H1 (cell line): ENCODE data around the gene AIRE.

Experiments used
- CEBPB ChIP-seq: IDR thresholded peaks from 2 replicates; pipeline ENCODE4 v1.6.1; 2012; ENCODE audit warnings: low read depth, low read length
- EP300 ChIP-seq, 2 experiments: IDR thresholded peaks; 1 replicate in 1 of 2; 2 replicates in 1 of 2; pipeline ENCODE4 v1.6.1; 2011 to 2012; ENCODE audit warnings: low read depth in 2 of 2, low read length in 2 of 2, mild to moderate bottlenecking in 2 of 2, borderline replicate concordance in 1 of 2, inconsistent platforms in 1 of 2, moderate library complexity in 1 of 2
- EZH2 ChIP-seq: fragments of 200-600 bp; sonication (generic); IDR thresholded peaks from 2 replicates; pipeline ENCODE4 v1.7.1; 2012; ENCODE audit warnings: low read depth, mild to moderate bottlenecking, moderate library complexity, low read length, inconsistent platforms; ENCODE audit not compliant: severe bottlenecking
- FOSL1 ChIP-seq: IDR thresholded peaks from 2 replicates; pipeline ENCODE4 v1.6.1; 2011; ENCODE audit warnings: mild to moderate bottlenecking, low read depth, low read length, moderate library complexity; ENCODE audit not compliant: insufficient read depth
- HDAC6 ChIP-seq: IDR thresholded peaks from one replicate; pipeline ENCODE4 v1.7.1; 2012; ENCODE audit warnings: low read depth, mild to moderate bottlenecking, inconsistent platforms, low read length, moderate library complexity
- JUND ChIP-seq: IDR thresholded peaks from 2 replicates; pipeline ENCODE4 v1.6.1; 2011; ENCODE audit warnings: mild to moderate bottlenecking, improper control_type of control experiment, low read length
- KDM4A ChIP-seq: IDR thresholded peaks from one replicate; pipeline ENCODE4 v1.7.1; 2012; ENCODE audit warnings: low read depth, mild to moderate bottlenecking, moderate library complexity, low read length, inconsistent platforms; ENCODE audit not compliant: severe bottlenecking
- MAFK ChIP-seq: IDR thresholded peaks from 2 replicates; pipeline ENCODE4 v1.6.1; 2012; ENCODE audit warnings: low read depth, mild to moderate bottlenecking, improper control_type of control experiment, low read length
- POLR2AphosphoS5 ChIP-seq: IDR thresholded peaks from 2 replicates; pipeline ENCODE4 v1.6.1; 2011; ENCODE audit warnings: low read depth, low read length
- SIN3A ChIP-seq, 2 experiments: IDR thresholded peaks in 1 of 2; conservative IDR thresholded peaks in 1 of 2; 2 replicates each; pipeline ENCODE4 v1.6.1; 2011 to 2012; ENCODE audit warnings: low read length in 2 of 2, improper control_type of control experiment in 1 of 2, low read depth in 1 of 2, mild to moderate bottlenecking in 1 of 2
- TF ChIP-seq, protein P1 (sequence below), 3 experiments: IDR thresholded peaks; 1 replicate in 2 of 3; 2 replicates in 1 of 3; pipeline versions ENCODE4 v1.5.1 to v1.6.1; 2011; ENCODE audit warnings: low read length in 3 of 3, mild to moderate bottlenecking in 3 of 3, inconsistent platforms in 2 of 3, low read depth in 1 of 3, moderate library complexity in 1 of 3; ENCODE audit not compliant: insufficient read depth in 1 of 3; ENCODE audit errors: control extremely low read depth in 1 of 3
- TF ChIP-seq, protein P2 (sequence below): IDR thresholded peaks from 2 replicates; pipeline ENCODE4 v1.6.1; 2012; ENCODE audit warnings: inconsistent platforms
- TF ChIP-seq, protein P3 (sequence below): IDR thresholded peaks from 2 replicates; pipeline ENCODE4 v1.6.1; 2011; ENCODE audit warnings: low read depth, mild to moderate bottlenecking, low read length; ENCODE audit not compliant: insufficient read depth
- TF ChIP-seq, protein P4 (sequence below): IDR thresholded peaks from 2 replicates; pipeline ENCODE4 v1.6.1; 2011; ENCODE audit warnings: low read length, improper control_type of control experiment

DNA sequence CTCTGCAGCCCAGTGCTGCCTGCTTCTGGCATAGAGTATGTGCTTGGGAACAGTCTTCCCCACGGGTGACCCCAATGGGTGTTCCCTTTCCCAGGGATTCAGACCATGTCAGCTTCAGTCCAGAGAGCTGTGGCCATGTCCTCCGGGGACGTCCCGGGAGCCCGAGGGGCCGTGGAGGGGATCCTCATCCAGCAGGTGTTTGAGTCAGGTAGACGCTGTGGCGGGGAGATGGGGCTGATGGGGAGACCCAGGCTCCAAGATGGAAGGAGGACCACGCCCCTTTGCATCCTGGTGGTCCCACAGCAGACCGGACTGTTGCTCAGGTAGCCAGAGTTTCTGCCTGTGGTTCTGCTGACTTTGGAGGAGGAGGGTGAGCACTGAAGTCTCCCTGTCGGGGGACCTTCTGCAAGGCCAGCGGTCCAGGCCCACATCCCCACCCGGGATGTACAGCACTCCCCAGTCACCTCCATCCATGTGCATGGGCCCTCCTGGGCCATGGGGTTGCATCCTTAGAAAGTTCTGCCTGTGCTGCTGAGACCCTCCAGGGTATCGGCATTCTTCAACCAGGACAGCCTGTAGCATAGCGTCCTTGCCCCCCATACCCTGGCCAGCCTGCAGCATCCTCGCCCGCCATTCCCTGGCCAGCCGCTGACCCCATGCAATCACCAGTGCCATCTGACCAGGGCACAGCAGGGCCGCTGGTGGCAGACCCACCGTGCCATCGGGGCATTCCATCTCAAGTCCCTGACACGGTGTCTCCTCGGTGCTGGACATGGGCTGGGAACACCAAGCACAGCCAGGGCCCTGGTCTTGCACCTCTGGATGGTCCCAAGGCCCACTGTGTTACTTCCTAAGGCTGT lies 2.8 kb downstream of the AIRE start:
- TF ChIP-seq EP300 (IDR thresholded peaks at IDR 0.05; ENCODE audit: borderline replicate concordance in 1 of 2, low read depth in 2 of 2, low read length in 2 of 2): no peak
- TF ChIP-seq, protein P1, sequence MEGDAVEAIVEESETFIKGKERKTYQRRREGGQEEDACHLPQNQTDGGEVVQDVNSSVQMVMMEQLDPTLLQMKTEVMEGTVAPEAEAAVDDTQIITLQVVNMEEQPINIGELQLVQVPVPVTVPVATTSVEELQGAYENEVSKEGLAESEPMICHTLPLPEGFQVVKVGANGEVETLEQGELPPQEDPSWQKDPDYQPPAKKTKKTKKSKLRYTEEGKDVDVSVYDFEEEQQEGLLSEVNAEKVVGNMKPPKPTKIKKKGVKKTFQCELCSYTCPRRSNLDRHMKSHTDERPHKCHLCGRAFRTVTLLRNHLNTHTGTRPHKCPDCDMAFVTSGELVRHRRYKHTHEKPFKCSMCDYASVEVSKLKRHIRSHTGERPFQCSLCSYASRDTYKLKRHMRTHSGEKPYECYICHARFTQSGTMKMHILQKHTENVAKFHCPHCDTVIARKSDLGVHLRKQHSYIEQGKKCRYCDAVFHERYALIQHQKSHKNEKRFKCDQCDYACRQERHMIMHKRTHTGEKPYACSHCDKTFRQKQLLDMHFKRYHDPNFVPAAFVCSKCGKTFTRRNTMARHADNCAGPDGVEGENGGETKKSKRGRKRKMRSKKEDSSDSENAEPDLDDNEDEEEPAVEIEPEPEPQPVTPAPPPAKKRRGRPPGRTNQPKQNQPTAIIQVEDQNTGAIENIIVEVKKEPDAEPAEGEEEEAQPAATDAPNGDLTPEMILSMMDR (IDR thresholded peaks at IDR 0.05; ENCODE audit: control extremely low read depth in 1 of 3, insufficient read depth in 1 of 3, low read depth in 1 of 3, low read length in 3 of 3): no peak
- no peak for TF ChIP-seq POLR2AphosphoS5
- TF ChIP-seq, protein P2, sequence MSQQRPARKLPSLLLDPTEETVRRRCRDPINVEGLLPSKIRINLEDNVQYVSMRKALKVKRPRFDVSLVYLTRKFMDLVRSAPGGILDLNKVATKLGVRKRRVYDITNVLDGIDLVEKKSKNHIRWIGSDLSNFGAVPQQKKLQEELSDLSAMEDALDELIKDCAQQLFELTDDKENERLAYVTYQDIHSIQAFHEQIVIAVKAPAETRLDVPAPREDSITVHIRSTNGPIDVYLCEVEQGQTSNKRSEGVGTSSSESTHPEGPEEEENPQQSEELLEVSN: no peak
- no peak for TF ChIP-seq JUND
- TF ChIP-seq KDM4A: no peak
- TF ChIP-seq MAFK: no peak
- TF ChIP-seq EZH2: no peak
- no peak for TF ChIP-seq CEBPB
- TF ChIP-seq, protein P3, sequence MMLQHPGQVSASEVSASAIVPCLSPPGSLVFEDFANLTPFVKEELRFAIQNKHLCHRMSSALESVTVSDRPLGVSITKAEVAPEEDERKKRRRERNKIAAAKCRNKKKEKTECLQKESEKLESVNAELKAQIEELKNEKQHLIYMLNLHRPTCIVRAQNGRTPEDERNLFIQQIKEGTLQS: no peak
- no peak for TF ChIP-seq HDAC6
- TF ChIP-seq FOSL1: no peak
- no peak for TF ChIP-seq SIN3A (conservative IDR thresholded peaks at IDR 0.05 in 1 of 2, IDR thresholded peaks at IDR 0.05 in 1 of 2; ENCODE audit: low read depth in 1 of 2, low read length in 2 of 2)
- TF ChIP-seq, protein P4, sequence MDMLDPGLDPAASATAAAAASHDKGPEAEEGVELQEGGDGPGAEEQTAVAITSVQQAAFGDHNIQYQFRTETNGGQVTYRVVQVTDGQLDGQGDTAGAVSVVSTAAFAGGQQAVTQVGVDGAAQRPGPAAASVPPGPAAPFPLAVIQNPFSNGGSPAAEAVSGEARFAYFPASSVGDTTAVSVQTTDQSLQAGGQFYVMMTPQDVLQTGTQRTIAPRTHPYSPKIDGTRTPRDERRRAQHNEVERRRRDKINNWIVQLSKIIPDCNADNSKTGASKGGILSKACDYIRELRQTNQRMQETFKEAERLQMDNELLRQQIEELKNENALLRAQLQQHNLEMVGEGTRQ: no peak
